Measurements from ENCODE around the gene ZFPM1.

DNA sequence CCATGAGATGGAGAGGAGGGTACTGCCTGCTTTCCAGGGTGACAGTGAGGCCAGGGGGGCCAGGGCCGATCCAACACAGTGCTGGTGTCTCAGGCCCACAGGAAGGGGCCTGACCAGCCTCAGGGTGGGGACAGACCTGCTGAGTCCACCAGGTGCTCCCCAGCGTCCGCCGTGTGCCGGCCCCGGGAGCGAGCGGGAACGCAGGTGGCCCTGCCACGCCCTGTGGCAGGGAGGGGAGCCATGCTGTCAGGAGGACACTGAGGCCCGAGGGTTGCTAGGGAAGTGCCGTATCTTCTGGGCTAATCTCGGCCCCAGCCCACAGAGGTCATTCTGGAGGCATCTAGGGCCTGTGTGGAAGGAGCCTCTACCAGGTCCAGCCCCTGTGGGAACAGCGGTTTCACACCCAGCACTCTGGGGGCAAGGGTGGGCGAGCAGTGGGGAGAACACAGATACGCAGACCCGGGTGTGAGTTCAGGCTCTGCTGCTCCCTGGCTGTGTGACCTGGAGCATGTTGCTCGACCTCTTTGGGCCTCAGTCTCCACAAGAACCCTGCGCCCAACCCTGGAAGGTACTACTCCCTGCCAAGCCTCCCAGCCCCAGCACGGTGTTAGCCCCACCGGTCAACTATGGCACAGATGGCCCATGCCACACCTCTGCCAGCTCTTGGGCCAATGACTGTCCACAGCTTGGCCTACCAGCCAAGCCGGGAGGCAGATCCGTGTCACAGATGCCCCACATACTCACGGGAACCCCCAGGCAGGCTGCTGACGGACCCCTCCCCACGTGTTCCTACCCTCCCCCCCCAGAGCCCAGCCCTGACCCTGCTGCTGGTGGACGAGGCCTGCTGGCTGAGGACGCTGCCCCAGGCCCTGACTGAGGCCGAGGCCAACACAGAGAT, 73.2 kb downstream of the ZFPM1 start:
- TF ChIP-seq, protein P1, sequence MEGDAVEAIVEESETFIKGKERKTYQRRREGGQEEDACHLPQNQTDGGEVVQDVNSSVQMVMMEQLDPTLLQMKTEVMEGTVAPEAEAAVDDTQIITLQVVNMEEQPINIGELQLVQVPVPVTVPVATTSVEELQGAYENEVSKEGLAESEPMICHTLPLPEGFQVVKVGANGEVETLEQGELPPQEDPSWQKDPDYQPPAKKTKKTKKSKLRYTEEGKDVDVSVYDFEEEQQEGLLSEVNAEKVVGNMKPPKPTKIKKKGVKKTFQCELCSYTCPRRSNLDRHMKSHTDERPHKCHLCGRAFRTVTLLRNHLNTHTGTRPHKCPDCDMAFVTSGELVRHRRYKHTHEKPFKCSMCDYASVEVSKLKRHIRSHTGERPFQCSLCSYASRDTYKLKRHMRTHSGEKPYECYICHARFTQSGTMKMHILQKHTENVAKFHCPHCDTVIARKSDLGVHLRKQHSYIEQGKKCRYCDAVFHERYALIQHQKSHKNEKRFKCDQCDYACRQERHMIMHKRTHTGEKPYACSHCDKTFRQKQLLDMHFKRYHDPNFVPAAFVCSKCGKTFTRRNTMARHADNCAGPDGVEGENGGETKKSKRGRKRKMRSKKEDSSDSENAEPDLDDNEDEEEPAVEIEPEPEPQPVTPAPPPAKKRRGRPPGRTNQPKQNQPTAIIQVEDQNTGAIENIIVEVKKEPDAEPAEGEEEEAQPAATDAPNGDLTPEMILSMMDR (conservative IDR thresholded peaks at IDR 0.05), result no peak
- TF ChIP-seq ZFX (IDR thresholded peaks at IDR 0.05), result no peak
